GM23248 (cell line): ENCODE results near the gene PIP4K2A.

Experiments used
- EZH2 ChIP-seq: fragments of 200-600 bp; sonication (generic); IDR thresholded peaks from 2 replicates; pipeline ENCODE4 v1.6.1; 2018; ENCODE audit warnings: antibody characterized with exemption, mild to moderate bottlenecking; ENCODE audit not compliant: insufficient read depth, poor library complexity, severe bottlenecking
- EZH2phosphoT487 ChIP-seq: fragments of 200-600 bp; sonication (generic); IDR thresholded peaks from 2 replicates; pipeline ENCODE4 v1.6.1; 2018; ENCODE audit warnings: antibody characterized with exemption, moderate library complexity, mild to moderate bottlenecking, low read depth; ENCODE audit not compliant: insufficient read depth

- TF ChIP-seq EZH2phosphoT487 = no peak
- no peak for TF ChIP-seq EZH2
Observed at GRCh38 chr10:22657024-22657423, 57.4 kb downstream of the PIP4K2A start.
